ENCODE results near the gene BBX. TPM values are rescaled to one million over a fixed set of nuclear protein-coding genes. Genes with fewer than 3 reads are reported as not detected.

BBX gene
- total RNA-seq, 1 donor from 2014 or later: 54.1 TPM

- Mint-ChIP-seq H3K4me1 (ENCODE audit: low read depth) (no peaks in the 10 kb centered on the region), H3K4me3 (ENCODE audit: low read depth) (no peak overlapping the region), H3K9me3 (ENCODE audit: low read depth) (no peaks in the 10 kb centered on the region), H3K27ac (no peak overlapping the region), H3K27me3 (no peaks in the 10 kb centered on the region), H3K36me3 (ENCODE audit: insufficient read depth) (peaks cover 2% of the 10 kb centered on the region)
- TF ChIP-seq, protein P1, sequence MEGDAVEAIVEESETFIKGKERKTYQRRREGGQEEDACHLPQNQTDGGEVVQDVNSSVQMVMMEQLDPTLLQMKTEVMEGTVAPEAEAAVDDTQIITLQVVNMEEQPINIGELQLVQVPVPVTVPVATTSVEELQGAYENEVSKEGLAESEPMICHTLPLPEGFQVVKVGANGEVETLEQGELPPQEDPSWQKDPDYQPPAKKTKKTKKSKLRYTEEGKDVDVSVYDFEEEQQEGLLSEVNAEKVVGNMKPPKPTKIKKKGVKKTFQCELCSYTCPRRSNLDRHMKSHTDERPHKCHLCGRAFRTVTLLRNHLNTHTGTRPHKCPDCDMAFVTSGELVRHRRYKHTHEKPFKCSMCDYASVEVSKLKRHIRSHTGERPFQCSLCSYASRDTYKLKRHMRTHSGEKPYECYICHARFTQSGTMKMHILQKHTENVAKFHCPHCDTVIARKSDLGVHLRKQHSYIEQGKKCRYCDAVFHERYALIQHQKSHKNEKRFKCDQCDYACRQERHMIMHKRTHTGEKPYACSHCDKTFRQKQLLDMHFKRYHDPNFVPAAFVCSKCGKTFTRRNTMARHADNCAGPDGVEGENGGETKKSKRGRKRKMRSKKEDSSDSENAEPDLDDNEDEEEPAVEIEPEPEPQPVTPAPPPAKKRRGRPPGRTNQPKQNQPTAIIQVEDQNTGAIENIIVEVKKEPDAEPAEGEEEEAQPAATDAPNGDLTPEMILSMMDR (IDR thresholded peaks at IDR 0.05; ENCODE audit: unreplicated experiment): no peak
- DNase-seq (ENCODE audit: low spot score, unreplicated experiment): no peak
Observed at GRCh38 chr3:107675233-107675900, 152.6 kb downstream of the BBX start.

DNA sequence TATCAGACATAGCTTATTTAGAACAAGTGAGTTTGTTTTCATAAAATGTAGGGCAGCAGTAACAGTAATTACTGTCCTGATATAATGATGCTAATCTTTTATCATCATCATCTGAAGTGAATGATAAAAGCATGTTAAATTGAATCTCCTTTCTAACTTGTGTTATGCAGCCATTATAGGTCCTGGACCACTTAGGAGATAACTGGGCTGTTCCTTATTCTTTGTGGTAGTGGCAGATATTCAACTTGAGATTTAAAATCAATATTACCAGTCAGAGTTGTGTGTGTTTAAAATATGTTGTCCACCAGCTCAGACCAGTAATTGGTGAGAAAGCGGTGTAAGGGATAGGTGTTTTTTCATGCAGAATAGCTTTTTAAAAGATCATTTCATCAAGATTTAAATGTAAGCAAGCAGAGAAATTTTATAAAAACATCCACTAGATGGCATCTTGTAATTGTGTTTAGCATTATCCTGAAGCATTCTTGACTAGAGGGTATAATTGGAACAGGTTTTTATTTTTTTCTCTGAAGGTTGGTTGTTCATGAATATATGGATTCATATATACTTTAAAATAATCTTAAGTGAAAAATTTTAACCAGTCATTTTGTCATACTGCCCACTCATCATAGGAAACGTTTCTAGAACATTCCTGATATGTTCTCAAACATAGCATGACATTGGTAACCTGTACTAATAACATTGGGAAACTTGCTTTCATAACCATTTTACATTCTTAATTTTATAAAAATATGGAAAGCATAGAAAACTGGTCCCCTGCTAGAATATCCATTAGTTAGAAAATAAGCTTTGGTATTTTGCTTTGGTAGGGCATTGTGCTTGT, 153.9 kb downstream of the BBX start:
- Mint-ChIP-seq H3K27me3 (no peaks in the 10 kb centered on the region), H3K36me3 (ENCODE audit: insufficient read depth) (peaks cover 2% of the 10 kb centered on the region), H3K9me3 (ENCODE audit: low read depth) (no peaks in the 10 kb centered on the region), H3K4me1 (ENCODE audit: low read depth) (no peaks in the 10 kb centered on the region), H3K27ac (no peak overlapping the region), H3K4me3 (ENCODE audit: low read depth) (no peak overlapping the region)
- TF ChIP-seq, protein P1 (IDR thresholded peaks at IDR 0.05; ENCODE audit: unreplicated experiment): peak; percentile 66
- no peak for DNase-seq (ENCODE audit: low spot score, unreplicated experiment)

DNA sequence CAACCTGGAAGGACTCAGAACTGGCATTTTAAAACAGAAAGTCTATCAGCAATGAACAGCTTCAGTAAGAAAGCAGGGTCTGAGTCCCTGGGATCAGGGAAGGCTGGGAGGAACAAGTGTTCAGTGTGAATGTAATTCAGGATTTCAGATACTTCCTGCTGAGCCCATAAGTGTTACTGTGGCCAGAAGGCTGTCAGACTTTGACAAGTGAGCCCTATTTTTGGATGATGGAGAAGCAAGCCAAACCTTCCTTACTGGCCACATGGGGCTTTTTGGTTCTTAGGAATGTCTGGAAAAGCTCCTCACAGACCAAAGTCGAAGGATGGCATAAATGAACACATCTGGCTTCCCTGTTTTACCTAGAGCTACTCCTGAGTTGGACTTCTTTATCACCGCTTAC, 157.2 kb downstream of the BBX start:
- DNase-seq (ENCODE audit: low spot score, unreplicated experiment): no peak
- H3K27me3 Mint-ChIP-seq: no peaks in the 10 kb centered on the region
- H3K27ac Mint-ChIP-seq: peak overlapping the region; percentile 52
- H3K4me3 Mint-ChIP-seq (ENCODE audit: low read depth): no peak overlapping the region
- peaks cover 15% of the 10 kb centered on the region for H3K4me1 Mint-ChIP-seq (ENCODE audit: low read depth)
- peaks cover 2% of the 10 kb centered on the region for H3K36me3 Mint-ChIP-seq (ENCODE audit: insufficient read depth)
- TF ChIP-seq, protein P1 (IDR thresholded peaks at IDR 0.05; ENCODE audit: unreplicated experiment): no peak
- no peaks in the 10 kb centered on the region for H3K9me3 Mint-ChIP-seq (ENCODE audit: low read depth)

DNA sequence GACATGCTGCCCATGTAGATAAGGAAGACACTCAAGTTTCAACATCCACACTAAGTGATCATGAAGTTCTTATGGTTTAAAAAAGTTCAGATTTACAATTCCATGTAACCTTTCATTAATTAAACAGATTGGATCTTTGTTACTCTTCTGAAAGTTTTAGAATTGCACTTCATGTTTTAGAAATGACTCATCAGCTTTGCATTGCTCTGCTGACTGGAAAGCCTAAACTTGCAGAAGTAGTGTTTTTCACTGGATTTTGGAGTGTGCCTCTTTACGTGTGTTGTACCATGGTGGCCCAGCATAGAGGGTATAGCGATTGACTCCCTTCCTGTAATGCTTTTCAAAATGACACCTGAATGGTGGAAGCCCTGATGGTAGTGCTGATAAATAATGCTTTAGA, 157.9 kb downstream of the BBX start:
- no peak overlapping the region for H3K27ac Mint-ChIP-seq
- TF ChIP-seq, protein P1 (IDR thresholded peaks at IDR 0.05; ENCODE audit: unreplicated experiment): no peak
- H3K4me1 Mint-ChIP-seq (ENCODE audit: low read depth): peaks cover 17% of the 10 kb centered on the region
- H3K4me3 Mint-ChIP-seq (ENCODE audit: low read depth): no peak overlapping the region
- no peak for DNase-seq (ENCODE audit: low spot score, unreplicated experiment)
- H3K36me3 Mint-ChIP-seq (ENCODE audit: insufficient read depth): peaks cover 2% of the 10 kb centered on the region
- no peaks in the 10 kb centered on the region for H3K27me3 Mint-ChIP-seq
- no peaks in the 10 kb centered on the region for H3K9me3 Mint-ChIP-seq (ENCODE audit: low read depth)

GRCh38 chr3:107681396-107681795, 158.6 kb downstream of the BBX start:
- TF ChIP-seq, protein P1 (IDR thresholded peaks at IDR 0.05; ENCODE audit: unreplicated experiment): no peak
- H3K27me3 Mint-ChIP-seq: no peaks in the 10 kb centered on the region
- no peak for DNase-seq (ENCODE audit: low spot score, unreplicated experiment)
- H3K9me3 Mint-ChIP-seq (ENCODE audit: low read depth): no peaks in the 10 kb centered on the region
- H3K4me3 Mint-ChIP-seq (ENCODE audit: low read depth): no peak overlapping the region
- peaks cover 17% of the 10 kb centered on the region for H3K4me1 Mint-ChIP-seq (ENCODE audit: low read depth)
- no peak overlapping the region for H3K27ac Mint-ChIP-seq
- peaks cover 2% of the 10 kb centered on the region for H3K36me3 Mint-ChIP-seq (ENCODE audit: insufficient read depth)
